T-helper 1 cell treated with Interleukin-12 subunit alpha and Interleukin-12 subunit beta and Interleukin-4 antibody, amounts not matched to agents 30 ng/mL and 1 ng/mL, for 36 hours (primary cell): ENCODE results near the gene CALU. TPM values are rescaled to one million over a fixed set of nuclear protein-coding genes. Genes with fewer than 3 reads are reported as not detected.

Source experiments
- intact Hi-C: fragments of 100-400 bp; cut with micrococcal nuclease; formaldehyde crosslinking; loops from one replicate; pipeline ENCODE4 v1.15.1; 2024
- total RNA-seq: library from RNA; stranded (reverse); gene quantifications from 2 replicates; pipeline ENCODE4 v1.2.3, GENCODE V29; 2022

CALU gene
- total RNA-seq, 1 donor from 2014 or later: 42.4 TPM

GRCh38 chr7:128721376-128721775 is 17.8 kb upstream of the CALU start:
- intact Hi-C loops: no loop called here

GRCh38 chr7:128724743-128725142 is 14.4 kb upstream of the CALU start:
- intact Hi-C loops: no loop called here

DNA sequence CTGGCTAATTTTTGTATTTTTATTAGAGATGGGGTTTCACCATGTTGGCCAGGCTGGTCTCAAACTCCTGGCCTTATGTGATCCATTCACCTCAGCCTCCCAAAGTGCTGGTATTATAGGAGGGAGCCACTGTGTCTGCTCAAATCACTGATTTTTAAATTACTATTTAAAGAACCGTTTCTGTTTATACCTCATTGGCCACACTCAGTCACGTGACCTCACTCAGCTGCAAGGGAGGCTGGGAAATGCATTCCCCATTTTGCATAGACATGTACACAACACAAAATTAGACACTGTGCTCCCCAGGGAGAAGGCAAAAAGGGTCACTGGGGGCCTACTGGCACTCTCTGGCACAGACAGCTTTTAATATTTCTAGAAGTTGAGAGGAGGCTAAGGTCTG is 13.6 kb upstream of the CALU start:
- intact Hi-C loops: no loop called here

DNA sequence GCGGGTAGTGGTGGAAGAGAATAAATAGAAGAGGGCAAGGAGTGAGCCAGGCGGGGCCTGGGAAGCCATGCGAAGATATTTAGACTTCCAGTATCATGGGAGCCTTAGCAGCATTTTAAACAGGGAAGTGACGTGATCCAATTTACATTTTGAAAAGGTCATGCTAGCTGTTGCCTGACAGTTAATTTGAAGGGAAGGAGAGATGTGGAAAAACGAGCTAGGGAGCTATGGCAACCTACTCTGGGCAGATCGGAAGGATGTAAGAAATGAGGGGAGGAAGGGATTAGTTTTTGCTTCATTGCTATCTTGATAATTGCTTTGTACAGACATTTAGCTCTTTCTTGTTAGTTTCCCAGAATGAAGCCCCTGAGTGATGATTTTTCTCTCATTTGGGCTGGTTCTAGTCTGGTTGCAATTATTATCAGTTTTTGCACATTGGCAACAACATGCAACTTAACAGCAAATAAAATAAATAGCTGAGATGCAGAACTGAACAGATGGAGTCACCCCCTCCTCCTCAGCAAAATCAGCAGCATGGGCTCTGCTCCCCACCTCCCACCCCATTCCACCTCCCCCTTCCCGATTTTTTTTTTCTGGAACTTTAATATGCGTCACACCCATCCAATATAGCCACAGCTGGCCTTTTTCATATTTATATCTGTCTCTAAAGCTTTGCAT is 13.0 kb upstream of the CALU start:
- intact Hi-C loops: no loop called here

- intact Hi-C loops: no loop called here
Measured at GRCh38 chr7:128726737-128727072, 12.5 kb upstream of the CALU start.

DNA sequence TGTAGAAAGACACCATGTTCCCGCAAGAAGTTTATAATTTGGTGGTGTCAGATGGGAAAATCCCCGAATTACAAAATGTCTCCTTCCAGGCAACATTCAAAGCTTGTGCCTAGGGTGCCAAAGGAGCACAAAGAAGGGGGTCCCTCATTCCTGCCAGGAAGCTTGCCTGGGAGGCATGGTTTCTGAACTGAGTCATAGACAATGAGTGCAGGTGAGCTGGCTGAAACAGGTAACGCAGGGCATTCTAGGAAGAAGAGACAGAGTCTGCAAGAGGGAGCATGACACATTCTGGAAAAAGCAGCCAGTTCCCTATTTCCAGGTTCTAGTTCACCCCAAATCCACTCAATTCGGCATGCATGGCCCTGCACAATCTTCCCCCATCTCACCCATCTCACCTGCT is 11.9 kb upstream of the CALU start:
- intact Hi-C loops: no loop called here

DNA sequence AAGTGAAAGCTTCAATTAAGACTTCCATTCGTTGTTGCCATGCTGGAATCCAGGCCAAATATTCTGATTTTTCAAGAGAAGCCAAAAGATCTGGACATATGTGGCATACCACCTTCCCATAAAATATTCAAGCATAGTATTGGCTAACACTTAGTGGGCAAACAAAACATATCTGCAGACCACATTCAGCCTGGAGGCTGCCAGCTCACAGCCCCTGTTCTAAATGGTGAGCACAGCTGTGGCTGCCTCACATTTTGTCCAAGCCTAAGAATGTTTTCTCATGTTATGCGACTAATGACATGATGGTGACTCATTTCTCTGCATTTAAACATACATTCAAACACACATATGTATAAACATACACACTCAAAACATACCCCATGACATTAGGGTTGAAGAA is 10.6 kb upstream of the CALU start:
- intact Hi-C loops: no loop called here

DNA sequence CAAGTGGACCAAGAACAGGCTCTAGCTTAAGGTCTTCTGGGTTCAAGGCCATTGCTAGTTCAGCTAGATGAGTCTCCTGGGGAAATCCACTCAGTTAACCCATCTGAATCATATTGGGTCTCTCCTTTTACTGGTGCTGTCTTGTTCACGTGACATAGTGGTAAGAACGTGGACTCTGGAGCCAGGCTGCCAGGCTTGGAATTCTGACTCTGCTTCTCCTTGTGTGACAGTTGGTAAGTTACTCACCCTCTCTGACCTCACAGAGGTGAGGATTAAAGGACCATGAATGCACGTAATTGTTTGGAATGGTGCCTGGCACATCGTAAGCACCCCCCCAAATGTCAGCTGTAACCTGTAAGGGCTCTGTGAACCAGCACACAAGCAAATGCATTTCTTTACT is 9.7 kb upstream of the CALU start:
- intact Hi-C loops: no loop called here

- intact Hi-C loops: no loop called here
Measured at GRCh38 chr7:128731184-128731583, 8.0 kb upstream of the CALU start.

DNA sequence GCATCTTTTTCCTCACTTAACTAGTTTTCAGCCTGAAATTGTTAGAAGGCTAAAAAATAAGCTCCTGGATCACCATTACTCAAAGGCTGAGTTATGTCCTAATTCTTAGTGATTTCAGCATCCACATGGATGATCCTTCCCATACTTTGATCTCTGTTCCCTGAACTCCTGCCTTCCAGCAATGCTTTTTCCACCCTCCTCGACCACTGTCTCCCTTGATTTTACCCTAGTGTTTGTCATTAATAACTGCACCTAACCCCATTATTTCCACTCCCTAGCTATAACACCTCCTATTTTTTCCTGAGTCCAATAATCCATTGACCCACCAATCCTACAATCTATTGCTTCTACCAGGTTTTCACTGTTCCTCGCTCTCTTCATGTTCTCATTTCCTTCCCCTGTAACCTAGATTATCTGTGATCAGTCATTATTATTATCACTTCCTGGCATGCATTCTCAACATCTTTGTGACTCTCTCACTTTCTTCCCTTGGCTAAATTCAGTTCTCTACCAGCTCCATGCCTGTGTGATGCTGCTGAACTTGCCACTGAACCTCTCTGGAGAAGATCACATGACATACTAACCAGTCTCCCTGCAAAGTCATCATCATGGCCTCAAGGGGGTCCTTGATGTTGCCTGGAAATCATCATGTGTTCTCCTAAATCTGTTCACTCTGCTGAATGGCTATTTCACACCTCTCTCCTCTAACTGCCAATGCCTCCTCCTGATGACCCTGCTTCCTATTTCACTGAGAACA is 6.5 kb upstream of the CALU start:
- intact Hi-C loops: no loop called here

DNA sequence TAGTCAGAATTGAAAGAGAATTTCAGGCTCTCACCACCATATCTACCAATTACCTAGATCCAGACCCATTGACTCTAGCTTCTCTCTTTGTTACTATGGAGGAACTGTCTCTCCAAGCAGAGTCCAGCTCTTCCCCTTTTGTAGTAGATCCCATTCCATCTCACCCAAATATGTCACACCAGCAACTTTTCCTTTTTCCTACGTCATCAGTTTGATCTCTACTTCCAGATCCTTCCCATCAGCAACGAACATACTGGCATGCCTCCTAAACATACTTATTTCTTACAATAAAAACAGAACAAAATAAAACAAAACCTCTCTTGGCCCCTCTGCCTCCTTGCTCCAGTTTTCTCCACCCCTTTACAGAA is 5.9 kb upstream of the CALU start:
- intact Hi-C loops: no loop called here

DNA sequence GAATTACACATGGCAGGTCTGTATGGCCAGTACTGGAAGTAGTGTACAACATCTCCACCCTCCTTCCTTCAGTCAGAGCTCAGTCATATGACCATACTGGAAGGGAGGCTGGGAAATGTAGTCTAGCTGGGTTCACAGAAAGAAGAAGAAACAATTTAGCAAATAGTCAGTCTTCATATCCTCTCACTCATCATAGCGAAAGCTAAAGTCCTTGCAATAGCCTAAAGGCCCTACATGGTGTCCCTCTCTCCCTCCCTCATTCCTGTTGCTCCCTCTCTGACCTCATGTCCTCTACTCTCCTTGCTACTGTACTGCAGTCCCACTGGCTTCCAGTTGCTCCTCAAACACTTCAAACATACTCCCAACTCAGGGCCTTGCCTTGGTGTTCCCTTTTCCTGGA is 4.3 kb upstream of the CALU start:
- intact Hi-C loops: loop anchor here (5.0 kb wide), 1 partner anchor 128 kb away; no protein-coding TSS in a partner anchor

DNA sequence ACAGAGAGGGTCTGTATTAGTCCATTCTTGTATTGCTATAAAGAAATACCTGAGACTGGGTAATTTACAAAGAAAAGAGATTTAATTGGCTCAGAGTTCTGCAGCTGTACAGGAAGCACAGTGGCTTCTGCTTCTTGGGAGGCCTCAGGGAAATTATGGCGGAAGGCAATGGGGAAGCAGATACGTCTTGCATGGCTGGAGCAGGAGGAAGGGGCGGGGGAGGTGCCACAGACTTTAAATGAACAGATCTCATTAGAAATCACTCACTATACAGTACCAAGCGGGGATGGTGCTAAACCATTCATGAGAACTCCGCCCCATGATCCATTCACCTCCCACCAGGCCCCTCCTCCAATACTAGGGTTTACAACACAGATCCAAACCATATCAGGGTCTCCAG is 3.7 kb upstream of the CALU start:
- intact Hi-C loops: loop anchor here (5.0 kb wide), 1 partner anchor 128 kb away; no protein-coding TSS in a partner anchor

DNA sequence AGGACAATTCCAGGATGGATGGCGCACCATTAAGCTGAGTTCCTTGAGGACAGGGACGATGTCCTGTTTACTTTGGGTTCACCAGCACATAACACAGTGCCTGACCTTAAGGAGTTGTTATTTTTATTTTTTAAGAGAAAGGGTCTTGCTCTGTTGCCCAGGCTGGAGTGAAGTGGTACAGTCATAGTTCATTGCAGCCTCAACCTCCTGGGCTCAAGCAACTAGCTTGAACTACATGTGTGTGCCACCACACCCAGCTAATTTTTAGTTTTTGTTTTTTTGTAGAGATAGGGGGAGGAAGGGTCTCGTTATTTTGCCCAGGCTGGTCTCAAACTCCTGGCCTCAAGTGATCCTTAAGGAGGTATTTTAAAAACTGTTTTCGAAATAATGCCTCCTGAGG is 1.7 kb upstream of the CALU start:
- intact Hi-C loops: loop anchor here (5.0 kb wide), 1 partner anchor 130 kb away; no protein-coding TSS in a partner anchor

DNA sequence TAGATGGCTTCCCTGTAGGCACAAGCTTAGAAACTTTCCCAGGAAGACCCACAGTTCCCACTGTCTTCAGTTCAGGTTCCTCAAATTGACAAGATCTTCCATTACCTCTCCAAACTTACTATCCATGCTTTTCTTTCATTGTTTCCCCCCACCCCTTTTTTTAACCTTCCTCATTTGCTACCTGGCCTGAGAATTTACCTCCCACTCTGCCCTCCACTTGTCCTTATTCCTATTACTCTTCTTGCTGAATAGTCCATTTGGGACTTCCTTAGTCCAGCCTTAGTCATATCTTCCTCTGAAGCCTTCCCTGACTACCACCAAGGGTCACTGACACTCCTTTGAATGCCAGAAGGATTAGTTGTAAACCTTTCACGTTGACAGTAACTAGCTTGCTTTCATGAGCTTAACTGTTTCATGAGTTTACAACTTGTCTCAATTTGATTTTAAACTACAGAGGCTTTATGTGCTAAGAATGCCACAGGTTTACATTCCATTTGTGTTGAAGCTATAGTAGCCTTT is 1.2 kb upstream of the CALU start:
- intact Hi-C loops: loop anchor here (2.0 to 5.0 kb wide), 4 partner anchors 131 to 1215 kb away; partner anchors contain the start of genes SND1 and UBE2H

GRCh38 chr7:128738570-128739047 is 550 bp upstream of the CALU start:
- intact Hi-C loops: loop anchor here (1.0 to 5.0 kb wide), 14 partner anchors 41 to 1214 kb away; partner anchors contain the start of genes ATP6V1F, CCDC136, HILPDA and METTL2B

DNA sequence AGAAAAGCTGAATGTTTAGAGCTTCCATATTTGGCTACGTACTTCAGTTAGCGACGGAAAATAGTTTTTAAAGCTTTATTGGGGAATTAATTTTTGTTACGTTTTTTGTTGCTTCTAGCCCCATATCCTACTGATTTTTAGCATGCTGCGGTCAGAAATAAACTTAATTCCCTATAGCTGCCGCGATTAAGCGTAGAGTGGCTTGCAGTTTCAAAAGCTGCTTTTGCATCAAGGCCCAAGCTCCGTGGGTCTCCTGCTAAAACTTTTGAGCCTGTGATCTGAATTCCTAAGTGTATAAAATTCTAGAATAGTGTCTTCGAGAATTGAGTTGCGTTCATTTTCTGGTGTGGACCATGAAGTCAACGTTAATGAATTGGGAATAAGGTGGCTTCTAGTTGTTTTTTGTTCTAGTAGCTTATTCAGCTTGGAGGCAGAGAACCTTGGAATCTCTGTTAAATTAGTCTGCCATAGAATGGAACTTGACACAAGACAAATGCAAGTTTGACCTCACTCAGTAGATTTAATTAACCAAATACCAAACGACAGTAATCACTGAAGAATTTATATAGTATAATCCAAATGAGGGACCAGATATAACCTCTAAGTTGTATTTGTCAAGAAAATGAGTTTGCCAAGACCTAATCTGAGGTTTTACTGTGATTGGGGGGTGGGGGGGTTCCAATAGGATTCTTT is 977 bp downstream of the CALU start:
- intact Hi-C loops: loop anchor here (1.0 to 5.0 kb wide), 14 partner anchors 43 to 1213 kb away; partner anchors contain the start of genes ATP6V1F, CCDC136, HILPDA and METTL2B

- intact Hi-C loops: no loop called here
Measured at GRCh38 chr7:128740996-128741395, 1.8 kb downstream of the CALU start.

GRCh38 chr7:128741491-128741890 is 2.3 kb downstream of the CALU start:
- intact Hi-C loops: no loop called here

GRCh38 chr7:128742206-128742605 is 3.0 kb downstream of the CALU start:
- intact Hi-C loops: no loop called here

- intact Hi-C loops: no loop called here
Measured at GRCh38 chr7:128743112-128743772, 4.1 kb downstream of the CALU start.
